H9 (cell line): ENCODE results near the gene PANX2. TPM values are rescaled to one million over a fixed set of nuclear protein-coding genes. Genes with fewer than 3 reads are reported as not detected.

Experiments
- DNase-seq: peaks from one replicate; pipeline ENCODE4 v3.0.0-alpha.2; 2017
- H2AFZ ChIP-seq: one replicate; pipeline ENCODE4 v1.6.1; 2013; ENCODE audit warnings: mild to moderate bottlenecking, low read length, control low read depth, moderate library complexity
- H2AK5ac ChIP-seq: 2 replicates; pipeline ENCODE4 v1.6.1; 2013; ENCODE audit warnings: low read length, control low read depth, mixed read lengths; ENCODE audit not compliant: insufficient read length
- H2BK120ac ChIP-seq: one replicate; pipeline ENCODE4 v1.6.1; 2013; ENCODE audit warnings: low read depth, mild to moderate bottlenecking, low read length, control low read depth, inconsistent platforms; ENCODE audit not compliant: poor library complexity, severe bottlenecking
- H2BK12ac ChIP-seq: 2 replicates; pipeline ENCODE4 v1.6.1; 2013; ENCODE audit warnings: low read length, control low read depth, mixed read lengths, low read depth; ENCODE audit not compliant: insufficient read length
- H2BK15ac ChIP-seq: 2 replicates; pipeline ENCODE4 v1.6.1; 2013; ENCODE audit warnings: low read depth, low read length, control low read depth
- H2BK20ac ChIP-seq: one replicate; pipeline ENCODE4 v1.6.1; 2013; ENCODE audit warnings: low read depth, mild to moderate bottlenecking, low read length, control low read depth, inconsistent platforms; ENCODE audit not compliant: poor library complexity, severe bottlenecking
- H2BK5ac ChIP-seq: 2 replicates; pipeline ENCODE4 v1.6.1; 2013; ENCODE audit warnings: low read length, control low read depth, mixed read lengths; ENCODE audit not compliant: insufficient read length
- H3K14ac ChIP-seq: 2 replicates; pipeline ENCODE4 v1.6.1; 2013; ENCODE audit warnings: low read length, control low read depth; ENCODE audit not compliant: insufficient read depth
- H3K18ac ChIP-seq: 2 replicates; pipeline ENCODE4 v1.6.1; 2013; ENCODE audit warnings: low read depth, mild to moderate bottlenecking, mixed read lengths, low read length, control low read depth; ENCODE audit not compliant: insufficient read length
- H3K23ac ChIP-seq: 2 replicates; pipeline ENCODE4 v1.6.1; 2013; ENCODE audit warnings: low read length, control low read depth, mixed read lengths, low read depth; ENCODE audit not compliant: insufficient read length
- H3K23me2 ChIP-seq: 2 replicates; pipeline ENCODE4 v1.6.1; 2013; ENCODE audit warnings: low read depth, mild to moderate bottlenecking, mixed read lengths, low read length, control low read depth; ENCODE audit not compliant: insufficient read length, poor library complexity, severe bottlenecking
- H3K27ac ChIP-seq: 2 replicates; pipeline ENCODE4 v1.5.1; 2013; ENCODE audit warnings: low read length, control low read depth, mixed read lengths, low read depth; ENCODE audit not compliant: insufficient read length
- H3K27me3 ChIP-seq: 2 replicates; pipeline ENCODE4 v1.6.1; 2013; ENCODE audit warnings: low read length, control low read depth, inconsistent platforms; ENCODE audit not compliant: insufficient read depth
- H3K4ac ChIP-seq: 2 replicates; pipeline ENCODE4 v1.6.1; 2013; ENCODE audit warnings: low read depth, mild to moderate bottlenecking, control low read depth, inconsistent platforms, low read length, moderate library complexity
- H3K4me1 ChIP-seq: 2 replicates; pipeline ENCODE4 v1.6.1; 2013; ENCODE audit warnings: low read length, control low read depth, inconsistent platforms; ENCODE audit not compliant: insufficient read depth
- H3K4me2 ChIP-seq: 2 replicates; pipeline ENCODE4 v1.6.1; 2013; ENCODE audit warnings: low read length, control low read depth, mixed read lengths; ENCODE audit not compliant: insufficient read length, insufficient read depth
- H3K56ac ChIP-seq: 2 replicates; pipeline ENCODE4 v1.6.1; 2013; ENCODE audit warnings: low read depth, mild to moderate bottlenecking, mixed read lengths, low read length, control low read depth; ENCODE audit not compliant: insufficient read length
- H3K79me1 ChIP-seq: 2 replicates; pipeline ENCODE4 v1.6.1; 2013; ENCODE audit warnings: low read depth, mild to moderate bottlenecking, moderate library complexity, low read length, control low read depth, inconsistent platforms; ENCODE audit not compliant: insufficient read depth, poor library complexity, severe bottlenecking
- H3K79me2 ChIP-seq: 2 replicates; pipeline ENCODE4 v1.6.1; 2013; ENCODE audit warnings: low read length, control low read depth, inconsistent platforms; ENCODE audit not compliant: insufficient read depth
- H3K9ac ChIP-seq: 2 replicates; pipeline ENCODE4 v1.6.1; 2013; ENCODE audit warnings: low read length, control low read depth, mixed read lengths; ENCODE audit not compliant: insufficient read length; ENCODE audit errors: extremely low read depth
- H3K9me3 ChIP-seq: one replicate; pipeline ENCODE4 v1.6.1; 2013; ENCODE audit warnings: low read depth, low read length, inconsistent platforms; ENCODE audit not compliant: control insufficient read depth
- H3T11ph ChIP-seq: one replicate; pipeline ENCODE4 v1.6.1; 2013; ENCODE audit warnings: mild to moderate bottlenecking, low read length, control low read depth, inconsistent platforms
- H4K20me1 ChIP-seq: one replicate; pipeline ENCODE4 v1.6.1; 2013; ENCODE audit not compliant: control insufficient read depth, insufficient read length, insufficient read depth
- H4K5ac ChIP-seq: 2 replicates; pipeline ENCODE4 v1.6.1; 2013; ENCODE audit warnings: low read depth, mild to moderate bottlenecking, mixed read lengths, low read length, control low read depth; ENCODE audit not compliant: insufficient read length
- H4K8ac ChIP-seq: replicated peaks from 2 replicates; pipeline ENCODE4 v1.6.1; 2013; ENCODE audit warnings: low read length, control low read depth, mixed read lengths, low read depth; ENCODE audit not compliant: insufficient read length
- H4K91ac ChIP-seq: 2 replicates; pipeline ENCODE4 v1.6.1; 2013; ENCODE audit warnings: low read depth, mild to moderate bottlenecking, moderate library complexity, mixed read lengths, low read length, control low read depth; ENCODE audit not compliant: insufficient read length
- H3K27ac Mint-ChIP-seq, 3 experiments: 2 replicates in 2 of 3; 3 replicates in 1 of 3; pipeline ENCODE4 v1.8.0; 2020 to 2021; ENCODE audit warnings: mixed read lengths in 3 of 3, mild to moderate bottlenecking in 1 of 3, moderate library complexity in 1 of 3
- H3K27me3 Mint-ChIP-seq: 2 replicates; pipeline ENCODE4 v1.8.0; 2021; ENCODE audit warnings: low read depth, mild to moderate bottlenecking, moderate library complexity, mixed read lengths
- H3K36me3 Mint-ChIP-seq, 3 experiments: 2 replicates in 2 of 3; 3 replicates in 1 of 3; pipeline ENCODE4 v1.8.0; 2020 to 2021; ENCODE audit warnings: low read depth in 3 of 3, mixed read lengths in 3 of 3; ENCODE audit not compliant: insufficient read depth in 1 of 3
- H3K4me1 Mint-ChIP-seq, 2 experiments: 2 replicates each; pipeline ENCODE4 v1.8.0; 2020; ENCODE audit warnings: mixed read lengths in 2 of 2
- H3K4me3 Mint-ChIP-seq, 2 experiments: 2 replicates in 1 of 2; 3 replicates in 1 of 2; pipeline ENCODE4 v1.8.0; 2020 to 2021; ENCODE audit warnings: mild to moderate bottlenecking in 2 of 2, mixed read lengths in 2 of 2, moderate library complexity in 1 of 2
- H3K9me3 Mint-ChIP-seq, 2 experiments: 2 replicates in 1 of 2; 3 replicates in 1 of 2; pipeline ENCODE4 v1.8.0; 2020; ENCODE audit warnings: mild to moderate bottlenecking in 2 of 2, mixed read lengths in 2 of 2, moderate library complexity in 1 of 2
- CTCF ChIP-seq: fragments of 200-600 bp; sonication (generic); conservative IDR thresholded peaks from 3 replicates; pipeline ENCODE4 v1.8.0; 2021; ENCODE audit warnings: antibody characterized with exemption, mild to moderate bottlenecking
- WGBS: extraction: QIAGEN DNeasy Blood & Tissue Kit; methylation state at CpG from one replicate; pipeline ENCODE4 v1.1.7; 2013; ENCODE audit warnings: missing lambda C conversion rate, low lambda C conversion rate, mixed read lengths; ENCODE audit not compliant: insufficient read length; ENCODE audit errors: extremely low coverage; 5-methylcytosine and 5-hydroxymethylcytosine counted together
- total RNA-seq: library from RNA; stranded (reverse); gene quantifications from 2 replicates; pipeline ENCODE4 v1.2.1, GENCODE V29; 2021

The PANX2 gene
- total RNA-seq, 1 experiment from 2014 or later: 8.0 TPM

GRCh38 chr22:50176850-50177536, 6.5 kb downstream of the PANX2 start:
- H3K27ac ChIP-seq: no peak overlapping the region
- H3K27me3 Mint-ChIP-seq: peaks cover 4% of the 10 kb centered on the region
- H3K4me3 Mint-ChIP-seq: no peak overlapping the region
- no peak overlapping the region for H2AK5ac ChIP-seq
- H3K9me3 ChIP-seq: no peaks in the 10 kb centered on the region
- no peaks in the 10 kb centered on the region for H4K20me1 ChIP-seq
- H3K9ac ChIP-seq: no peak overlapping the region
- no peaks in the 10 kb centered on the region for H3K79me2 ChIP-seq
- H3K4me2 ChIP-seq: no peak overlapping the region
- no peak for DNase-seq
- no peaks in the 10 kb centered on the region for H3K4me1 Mint-ChIP-seq
- no peak overlapping the region for H3K56ac ChIP-seq
- H4K5ac ChIP-seq: no peak overlapping the region
- H3K23ac ChIP-seq: no peak overlapping the region
- no peak overlapping the region for H2BK5ac ChIP-seq
- no peaks in the 10 kb centered on the region for H3K23me2 ChIP-seq
- no peak overlapping the region for H4K91ac ChIP-seq
- peaks cover 0 to 14% (median 4%) of the 10 kb centered on the region in 3 experiments; a peak in 5 of 7 replicates for H3K36me3 Mint-ChIP-seq
- no peak overlapping the region for H2BK12ac ChIP-seq
- H2BK120ac ChIP-seq: no peak overlapping the region
- no peaks in the 10 kb centered on the region for H3K79me1 ChIP-seq
- no peak overlapping the region for H3T11ph ChIP-seq
- no peak overlapping the region for H2AFZ ChIP-seq
- no CpG with 5 or more reads among the region's 76 CpGs for WGBS
- no peak overlapping the region for H3K27ac Mint-ChIP-seq
- H2BK15ac ChIP-seq: no peak overlapping the region
- H4K8ac ChIP-seq: no peak overlapping the region
- no peaks in the 10 kb centered on the region for H3K4me1 ChIP-seq
- H3K18ac ChIP-seq: no peak overlapping the region
- no peak overlapping the region for H2BK20ac ChIP-seq
- no peaks in the 10 kb centered on the region; the same call in 1 of the 2 replicates for H3K27me3 ChIP-seq
- TF ChIP-seq CTCF: no peak
- no peaks in the 10 kb centered on the region; a peak in 2 of 5 replicates for H3K9me3 Mint-ChIP-seq
- H3K14ac ChIP-seq: no peak overlapping the region
- H3K4ac ChIP-seq: no peak overlapping the region
